ENCODE data around the gene BAHD1. TPM values are rescaled to one million over a fixed set of nuclear protein-coding genes. Genes with fewer than 3 reads are reported as not detected.

BAHD1 gene
- total and polyA plus RNA-seq, 7 donors: 9.9 to 15.6 (median 13.3) TPM

DNA sequence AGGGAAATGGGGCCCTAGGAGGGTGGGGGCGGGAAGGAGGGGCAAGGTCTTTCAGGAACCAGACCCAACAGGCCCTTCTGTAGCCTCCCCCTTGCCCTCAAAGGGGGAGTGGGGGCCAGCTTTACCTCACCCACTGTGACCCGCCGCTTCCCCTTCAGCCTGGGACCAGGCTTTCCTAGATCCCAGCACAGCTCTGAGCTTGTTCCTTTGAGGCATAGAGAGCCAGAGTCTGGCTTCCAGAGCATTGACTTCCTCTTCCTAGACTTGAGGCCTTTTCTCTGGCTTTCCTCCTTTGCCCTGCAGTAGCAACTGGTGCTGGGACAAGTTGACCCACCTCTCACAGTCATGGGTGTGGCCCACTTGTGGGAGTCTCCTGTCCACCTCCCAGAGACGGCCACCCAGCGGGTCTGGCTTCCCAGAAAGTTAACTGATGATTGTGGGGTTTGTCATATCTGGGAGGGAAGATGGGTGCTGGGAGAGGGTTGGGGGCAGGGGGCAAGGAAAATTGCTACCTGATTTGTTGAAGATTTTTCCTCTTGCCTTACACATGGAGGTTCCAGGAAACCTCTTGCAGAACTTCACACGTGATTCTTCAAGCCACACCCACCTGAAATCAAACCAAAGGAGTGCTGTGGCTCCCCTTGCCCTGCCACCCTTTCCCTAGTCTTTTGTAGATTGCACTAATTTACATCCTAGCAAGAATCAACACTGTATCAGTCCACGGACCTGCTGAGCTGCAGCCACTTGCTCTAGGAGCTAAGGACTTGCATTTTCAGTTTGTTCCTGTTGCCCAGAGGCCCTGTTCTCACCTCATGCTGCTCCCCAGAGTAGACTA, 25.9 kb downstream of the BAHD1 start:
- 82 to 84% (median 83%) methylated on average over 5 to 7 of the region's 7 CpGs for WGBS, 3 donors
- Histone ChIP-seq H3K27me3 (ENCODE audit: insufficient read depth in 3 of 3, low read length in 2 of 3) (no peaks in the 10 kb centered on the region), H3K9me3 (no peaks in the 10 kb centered on the region), H3K4me1 (peaks cover 5% of the 10 kb centered on the region), H3K4me3 (no peak overlapping the region), H3K27ac (no peak overlapping the region), H3K36me3 (ENCODE audit: insufficient read depth in 1 of 2, low read depth in 1 of 2) (peaks cover 2 to 53% of the 10 kb centered on the region in 2 donors)
- DNase-seq: peak in 1 of 2 donors; percentile 18
- ATAC-seq: no peak
- intact Hi-C loops (cut with DNase I): no loop called here
- TF ChIP-seq, protein P1, sequence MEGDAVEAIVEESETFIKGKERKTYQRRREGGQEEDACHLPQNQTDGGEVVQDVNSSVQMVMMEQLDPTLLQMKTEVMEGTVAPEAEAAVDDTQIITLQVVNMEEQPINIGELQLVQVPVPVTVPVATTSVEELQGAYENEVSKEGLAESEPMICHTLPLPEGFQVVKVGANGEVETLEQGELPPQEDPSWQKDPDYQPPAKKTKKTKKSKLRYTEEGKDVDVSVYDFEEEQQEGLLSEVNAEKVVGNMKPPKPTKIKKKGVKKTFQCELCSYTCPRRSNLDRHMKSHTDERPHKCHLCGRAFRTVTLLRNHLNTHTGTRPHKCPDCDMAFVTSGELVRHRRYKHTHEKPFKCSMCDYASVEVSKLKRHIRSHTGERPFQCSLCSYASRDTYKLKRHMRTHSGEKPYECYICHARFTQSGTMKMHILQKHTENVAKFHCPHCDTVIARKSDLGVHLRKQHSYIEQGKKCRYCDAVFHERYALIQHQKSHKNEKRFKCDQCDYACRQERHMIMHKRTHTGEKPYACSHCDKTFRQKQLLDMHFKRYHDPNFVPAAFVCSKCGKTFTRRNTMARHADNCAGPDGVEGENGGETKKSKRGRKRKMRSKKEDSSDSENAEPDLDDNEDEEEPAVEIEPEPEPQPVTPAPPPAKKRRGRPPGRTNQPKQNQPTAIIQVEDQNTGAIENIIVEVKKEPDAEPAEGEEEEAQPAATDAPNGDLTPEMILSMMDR (IDR thresholded peaks at IDR 0.05): no peak

- H3K4me3 ChIP-seq: no peak overlapping the region
- no peaks in the 10 kb centered on the region for H3K9me3 ChIP-seq
- intact Hi-C loops (cut with DNase I): no loop called here
- no peak overlapping the region for H3K27ac ChIP-seq
- DNase-seq (no peak), ATAC-seq (no peak)
- TF ChIP-seq, protein P1 (IDR thresholded peaks at IDR 0.05): no peak
- peaks cover 5% of the 10 kb centered on the region for H3K4me1 ChIP-seq
- H3K36me3 ChIP-seq (ENCODE audit: insufficient read depth in 1 of 2, low read depth in 1 of 2): peaks cover 2 to 48% of the 10 kb centered on the region in 2 donors
- no peaks in the 10 kb centered on the region for H3K27me3 ChIP-seq (ENCODE audit: insufficient read depth in 3 of 3, low read length in 2 of 3)
These were observed 26.5 kb downstream of the BAHD1 start for GRCh38 chr15:40467261-40467615.

DNA sequence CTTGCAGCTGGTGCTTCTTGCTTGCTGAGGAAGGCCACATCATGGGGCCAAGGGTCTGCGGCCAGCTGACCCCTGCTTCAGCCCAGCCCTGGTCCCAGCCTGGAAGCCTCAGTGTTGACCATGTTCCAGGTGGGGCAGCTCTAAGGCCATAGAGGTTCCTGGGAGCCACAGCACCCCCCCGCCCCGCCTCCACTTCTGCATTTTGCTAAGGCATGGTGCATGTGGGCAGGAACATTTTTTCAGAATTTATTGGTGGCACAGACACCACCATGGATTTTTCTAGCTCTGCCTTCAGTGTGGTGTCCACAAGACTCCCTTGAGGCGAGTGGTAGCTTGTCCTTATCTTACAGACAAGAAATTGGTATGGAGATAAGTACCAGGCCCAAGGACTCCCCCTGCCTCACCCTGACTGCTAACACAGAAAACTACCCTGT, 28.2 kb downstream of the BAHD1 start:
- no peaks in the 10 kb centered on the region for H3K27me3 ChIP-seq (ENCODE audit: insufficient read depth in 3 of 3, low read length in 2 of 3)

GRCh38 chr15:40469776-40470390, 29.1 kb downstream of the BAHD1 start:
- Histone ChIP-seq H3K4me1 (peaks cover 5% of the 10 kb centered on the region), H3K27me3 (ENCODE audit: insufficient read depth in 3 of 3, low read length in 2 of 3) (no peaks in the 10 kb centered on the region), H3K36me3 (ENCODE audit: insufficient read depth in 1 of 2, low read depth in 1 of 2) (peaks cover 2 to 22% of the 10 kb centered on the region in 2 donors), H3K9me3 (no peaks in the 10 kb centered on the region), H3K27ac (peak overlapping the region; percentile 78), H3K4me3 (peak overlapping the region; percentile 72)
- no peak for DNase-seq
- TF ChIP-seq, protein P1 (IDR thresholded peaks at IDR 0.05): no peak
- WGBS, 3 donors: 78 to 82% (median 79%) methylated on average over 7 of the region's 7 CpGs
- ATAC-seq: no peak
- intact Hi-C loops (cut with DNase I): no loop called here

More for the DNA sequence above, 28.2 kb downstream of the BAHD1 start:
- peaks cover 5% of the 10 kb centered on the region for H3K4me1 ChIP-seq
- H3K27ac ChIP-seq: no peak overlapping the region
- ATAC-seq (no peak), DNase-seq (no peak)
- TF ChIP-seq, protein P1 (IDR thresholded peaks at IDR 0.05): no peak
- 93 to 99% (median 95%) methylated on average over 4 of the region's 4 CpGs for WGBS, 3 donors
- intact Hi-C loops (cut with DNase I): no loop called here
- H3K36me3 ChIP-seq (ENCODE audit: insufficient read depth in 1 of 2, low read depth in 1 of 2): peaks cover 2 to 32% of the 10 kb centered on the region in 2 donors
- no peaks in the 10 kb centered on the region for H3K9me3 ChIP-seq
- no peak overlapping the region for H3K4me3 ChIP-seq
